SU-DHL-6 (cell line): Measurements from ENCODE around the gene SLC38A10.

Experiments used
- H2AFZ ChIP-seq: fragments of 200-600 bp; sonication (generic); 2 replicates; pipeline ENCODE4 v1.6.1; 2014; ENCODE audit warnings: low read depth, mild to moderate bottlenecking, moderate library complexity, mixed read lengths, antibody characterized with exemption, low read length; ENCODE audit not compliant: severe bottlenecking
- H3F3A ChIP-seq: fragments of 200-600 bp; shearing (Covaris generic); 2 replicates; pipeline ENCODE4 v1.6.0; 2016; ENCODE audit warnings: antibody characterized with exemption, mild to moderate bottlenecking; ENCODE audit not compliant: insufficient read depth
- H3K27ac ChIP-seq: fragments of 200-600 bp; sonication (generic); 2 replicates; pipeline ENCODE4 v1.5.1; 2016; ENCODE audit warnings: low read depth, mild to moderate bottlenecking, low read length, moderate library complexity, mixed read lengths
- H3K27me3 ChIP-seq: fragments of 200-600 bp; sonication (generic), shearing (Covaris generic); 2 replicates; pipeline ENCODE4 v1.6.0; 2014; ENCODE audit warnings: mild to moderate bottlenecking, low read length
- H3K36me3 ChIP-seq: fragments of 200-600 bp; sonication (generic); 2 replicates; pipeline ENCODE4 v1.6.1; 2014; ENCODE audit warnings: mild to moderate bottlenecking, low read length, mixed read lengths
- H3K4me2 ChIP-seq: fragments of 300-600, 200-600 bp; shearing (Covaris generic), sonication (generic); 2 replicates; pipeline ENCODE4 v1.6.0; 2014; ENCODE audit warnings: low read length, low read depth, mild to moderate bottlenecking; ENCODE audit not compliant: poor library complexity, severe bottlenecking
- H3K4me3 ChIP-seq: fragments of 200-600 bp; sonication (generic); 2 replicates; pipeline ENCODE4 v1.5.1; 2014; ENCODE audit warnings: antibody characterized with exemption, low read length, mild to moderate bottlenecking, mixed read lengths; ENCODE audit not compliant: insufficient read depth, poor library complexity, severe bottlenecking
- H3K79me2 ChIP-seq: fragments of 200-600 bp; sonication (generic); 2 replicates; pipeline ENCODE4 v1.6.1; 2014; ENCODE audit warnings: mild to moderate bottlenecking, low read length, moderate library complexity; ENCODE audit not compliant: insufficient read depth
- H3K9ac ChIP-seq: fragments of 200-600 bp; sonication (generic); 2 replicates; pipeline ENCODE4 v1.7.0; 2014; ENCODE audit warnings: mild to moderate bottlenecking, low read length
- H3K9me2 ChIP-seq: fragments of 200-600 bp; sonication (generic); replicated peaks from 2 replicates; pipeline ENCODE4 v1.6.1; 2014; ENCODE audit warnings: low read length; ENCODE audit not compliant: insufficient read depth
- H3K9me3 ChIP-seq: fragments of 200-600 bp; sonication (generic); 2 replicates; pipeline ENCODE4 v1.6.1; 2014; ENCODE audit warnings: low read length, mixed read lengths; ENCODE audit not compliant: insufficient read depth
- H4K20me1 ChIP-seq: fragments of 200-600 bp; sonication (generic); 2 replicates; pipeline ENCODE4 v1.6.1; 2014; ENCODE audit warnings: low read depth, mild to moderate bottlenecking, antibody characterized with exemption, low read length, moderate library complexity, mixed read lengths
- EZH2phosphoT487 ChIP-seq: fragments of 200-600 bp; sonication (generic), shearing (Covaris generic); conservative IDR thresholded peaks from 2 replicates; pipeline ENCODE4 v1.6.1; 2018; ENCODE audit warnings: mild to moderate bottlenecking, antibody characterized with exemption, low read length, moderate library complexity, mixed read lengths
- TF ChIP-seq, protein P1 (sequence below): fragments of 200-600 bp; sonication (generic); IDR thresholded peaks from one replicate; pipeline ENCODE4 v1.5.1; 2017; ENCODE audit warnings: antibody characterized with exemption, mild to moderate bottlenecking, low read length, moderate library complexity; ENCODE audit not compliant: insufficient read depth, poor library complexity, severe bottlenecking

The SLC38A10 gene

DNA sequence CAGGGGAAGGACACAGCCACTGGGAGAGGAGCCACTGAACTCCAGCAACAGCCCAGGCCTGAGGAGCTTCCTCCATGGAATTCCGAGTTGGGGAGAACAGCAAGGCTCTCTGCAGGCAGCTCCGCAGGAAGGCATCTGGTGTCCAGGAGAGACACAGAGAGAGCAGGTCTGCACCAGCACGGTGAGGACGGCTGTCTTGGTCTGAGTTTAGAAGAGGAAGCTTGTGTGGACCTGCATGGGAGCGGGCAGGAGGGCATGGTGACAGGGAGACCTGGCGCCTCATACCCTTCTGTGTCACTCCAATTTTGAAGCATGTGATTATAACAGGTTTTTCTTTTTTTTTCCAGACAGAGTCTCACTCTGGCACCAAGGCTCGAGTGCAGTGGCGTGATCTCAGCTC lies 6.4 kb downstream of the SLC38A10 start:
- no peak overlapping the region for H3K4me2 ChIP-seq
- no peaks in the 10 kb centered on the region for H3F3A ChIP-seq
- TF ChIP-seq, protein P1, sequence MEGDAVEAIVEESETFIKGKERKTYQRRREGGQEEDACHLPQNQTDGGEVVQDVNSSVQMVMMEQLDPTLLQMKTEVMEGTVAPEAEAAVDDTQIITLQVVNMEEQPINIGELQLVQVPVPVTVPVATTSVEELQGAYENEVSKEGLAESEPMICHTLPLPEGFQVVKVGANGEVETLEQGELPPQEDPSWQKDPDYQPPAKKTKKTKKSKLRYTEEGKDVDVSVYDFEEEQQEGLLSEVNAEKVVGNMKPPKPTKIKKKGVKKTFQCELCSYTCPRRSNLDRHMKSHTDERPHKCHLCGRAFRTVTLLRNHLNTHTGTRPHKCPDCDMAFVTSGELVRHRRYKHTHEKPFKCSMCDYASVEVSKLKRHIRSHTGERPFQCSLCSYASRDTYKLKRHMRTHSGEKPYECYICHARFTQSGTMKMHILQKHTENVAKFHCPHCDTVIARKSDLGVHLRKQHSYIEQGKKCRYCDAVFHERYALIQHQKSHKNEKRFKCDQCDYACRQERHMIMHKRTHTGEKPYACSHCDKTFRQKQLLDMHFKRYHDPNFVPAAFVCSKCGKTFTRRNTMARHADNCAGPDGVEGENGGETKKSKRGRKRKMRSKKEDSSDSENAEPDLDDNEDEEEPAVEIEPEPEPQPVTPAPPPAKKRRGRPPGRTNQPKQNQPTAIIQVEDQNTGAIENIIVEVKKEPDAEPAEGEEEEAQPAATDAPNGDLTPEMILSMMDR, result no peak
- TF ChIP-seq EZH2phosphoT487, result no peak
- no peak overlapping the region for H3K9ac ChIP-seq
- H4K20me1 ChIP-seq, result no peaks in the 10 kb centered on the region
- no peaks in the 10 kb centered on the region for H3K27me3 ChIP-seq
- no peaks in the 10 kb centered on the region for H3K9me3 ChIP-seq
- no peak overlapping the region for H3K27ac ChIP-seq
- no peak overlapping the region for H2AFZ ChIP-seq
- H3K9me2 ChIP-seq, result no peaks in the 10 kb centered on the region
- H3K4me3 ChIP-seq, result no peak overlapping the region
- peaks cover 37% of the 10 kb centered on the region for H3K79me2 ChIP-seq
- H3K36me3 ChIP-seq, result no peaks in the 10 kb centered on the region

DNA sequence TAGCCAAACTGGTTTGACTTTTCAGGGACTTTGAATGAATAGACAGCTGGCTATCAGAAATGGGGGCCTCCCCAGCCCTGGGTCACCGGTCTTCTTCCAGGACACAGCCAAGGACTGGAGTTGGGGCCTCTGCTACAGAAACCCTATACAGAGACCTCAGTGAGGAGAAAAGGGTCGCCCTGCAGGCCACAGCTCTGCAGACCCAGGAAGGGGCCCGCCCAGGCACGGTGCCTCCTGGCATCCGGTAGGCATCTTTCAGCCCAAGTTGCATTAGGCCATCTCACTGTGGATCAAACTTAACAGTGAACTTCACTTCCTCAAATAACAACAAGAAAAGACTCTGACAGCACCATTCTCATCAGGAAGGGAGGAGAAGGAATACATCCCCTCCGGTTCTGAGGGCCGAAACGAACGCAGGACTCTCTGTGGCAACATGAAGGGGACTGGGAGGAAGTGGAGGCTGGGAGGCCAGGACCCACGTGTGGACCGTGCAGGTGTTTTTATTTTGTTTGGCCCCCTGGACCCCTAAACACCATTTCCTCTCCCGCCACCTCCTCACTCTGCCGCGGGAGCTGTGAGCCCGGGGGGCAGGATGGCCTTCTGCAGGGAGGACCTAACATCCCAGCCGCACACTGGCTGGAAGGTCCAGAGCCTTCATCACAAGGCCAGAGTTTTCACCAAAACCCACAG lies 7.2 kb downstream of the SLC38A10 start:
- peaks cover 37% of the 10 kb centered on the region for H3K79me2 ChIP-seq
- no peak overlapping the region for H3K9ac ChIP-seq

DNA sequence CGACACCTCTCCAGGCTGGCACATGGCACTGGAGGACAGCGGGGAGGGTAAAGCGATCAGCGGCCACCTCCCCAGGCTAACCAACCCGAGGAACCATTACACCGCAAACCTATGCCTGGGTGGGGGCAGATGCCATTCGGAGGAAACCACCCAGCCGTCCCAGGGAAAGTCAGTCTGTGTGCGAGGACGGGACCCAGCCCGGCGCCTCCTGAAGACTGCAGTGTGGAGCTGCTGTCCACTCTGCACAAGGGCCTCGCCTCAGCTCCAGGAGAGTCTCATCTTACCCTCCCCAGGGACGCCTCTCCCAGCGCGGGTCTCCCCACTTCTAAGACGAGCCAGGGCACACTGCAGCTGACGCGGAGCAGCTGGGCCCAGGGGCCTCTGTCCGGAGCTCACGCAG lies 8.0 kb downstream of the SLC38A10 start:
- Histone ChIP-seq H3K4me3 (no peak overlapping the region), H3K27ac (no peak overlapping the region), H3K9me3 (no peaks in the 10 kb centered on the region), H3K27me3 (no peaks in the 10 kb centered on the region), H3K9ac (no peak overlapping the region), H3K36me3 (no peaks in the 10 kb centered on the region), H3K4me2 (no peak overlapping the region), H3F3A (no peaks in the 10 kb centered on the region), H3K9me2 (no peaks in the 10 kb centered on the region), H3K79me2 (peaks cover 37% of the 10 kb centered on the region), H2AFZ (no peak overlapping the region), H4K20me1 (no peaks in the 10 kb centered on the region)
- TF ChIP-seq, protein P1, result no peak

More for the DNA sequence above, 7.2 kb downstream of the SLC38A10 start:
- Histone ChIP-seq H3K36me3 (no peaks in the 10 kb centered on the region), H3K9me3 (no peaks in the 10 kb centered on the region), H3F3A (no peaks in the 10 kb centered on the region), H2AFZ (no peak overlapping the region), H4K20me1 (no peaks in the 10 kb centered on the region), H3K4me3 (no peak overlapping the region), H3K27ac (no peak overlapping the region), H3K9me2 (no peaks in the 10 kb centered on the region), H3K27me3 (no peaks in the 10 kb centered on the region), H3K4me2 (no peak overlapping the region)
- TF ChIP-seq, protein P1, result no peak
- TF ChIP-seq EZH2phosphoT487, result no peak
